WTC11 (cell line): Measurements from ENCODE around the gene SNAPC5. TPM values are rescaled to one million over a fixed set of nuclear protein-coding genes. Genes with fewer than 3 reads are reported as not detected.
"Not testable (repeated sequence)": the region's sequence is repeated elsewhere in the genome, so short reads cannot be mapped to it uniquely, and the experiment has no call there.

Source experiments
- ATAC-seq: fragments of 200-7000 bp; cut with Tn5 transposase; 2 replicates; pipeline ENCODE4 v1.10.0; 2021; ENCODE audit warnings: mild to moderate bottlenecking, moderate library complexity
- CTCF ChIA-PET: fragments of 300-600 bp; sonication (Branson Sonifier 250); formaldehyde crosslinking; loops from one replicate; lab custom pipeline; 2021; ENCODE audit warnings: antibody characterized with exemption; lab: Charles Lee
- POLR2A ChIA-PET: fragments of 350-600 bp; sonication (Branson Sonifier 250); formaldehyde crosslinking; loops from one replicate; lab custom pipeline; 2021; ENCODE audit warnings: antibody characterized with exemption; lab: Charles Lee
- DNase-seq: peaks from one replicate; pipeline ENCODE4 v3.0.0; 2021; ENCODE audit warnings: low spot score
- H3K27ac Mint-ChIP-seq: 2 replicates; pipeline ENCODE4 v1.8.0; 2021; ENCODE audit warnings: mixed read lengths
- H3K27me3 Mint-ChIP-seq: 2 replicates; pipeline ENCODE4 v1.8.0; 2021; ENCODE audit warnings: low read depth, mild to moderate bottlenecking, moderate library complexity, mixed read lengths
- H3K36me3 Mint-ChIP-seq: 2 replicates; pipeline ENCODE4 v1.8.0; 2021; ENCODE audit warnings: mixed read lengths
- H3K4me1 Mint-ChIP-seq: 2 replicates; pipeline ENCODE4 v1.8.0; 2022; ENCODE audit warnings: mixed read lengths
- H3K4me3 Mint-ChIP-seq: 2 replicates; pipeline ENCODE4 v1.8.0; 2021; ENCODE audit warnings: mild to moderate bottlenecking, moderate library complexity, mixed read lengths
- H3K9me3 Mint-ChIP-seq: 2 replicates; pipeline ENCODE4 v1.8.0; 2021; ENCODE audit warnings: mixed read lengths
- ARID4B ChIP-seq: sonication (generic); formaldehyde crosslinking; IDR thresholded peaks from 2 replicates; pipeline ENCODE4 v1.8.0; 2023; ENCODE audit warnings: missing genetic modification reagents, mild to moderate bottlenecking, borderline replicate concordance
- CREB1 ChIP-seq: sonication (generic); formaldehyde crosslinking; IDR thresholded peaks from 2 replicates; pipeline ENCODE4 v1.8.0; 2023; ENCODE audit warnings: mild to moderate bottlenecking, missing genetic modification reagents
- EMX1 ChIP-seq: fragments of 250-450 bp; sonication (Bioruptor Pico); IDR thresholded peaks from 2 replicates; pipeline ENCODE4 v1.8.0; 2021; ENCODE audit warnings: mild to moderate bottlenecking
- HMGXB4 ChIP-seq: sonication (generic); formaldehyde crosslinking; IDR thresholded peaks from 2 replicates; pipeline ENCODE4 v1.8.1; 2023; ENCODE audit warnings: mild to moderate bottlenecking, moderate library complexity, missing genetic modification reagents
- JAZF1 ChIP-seq: fragments of 250-450 bp; sonication (Bioruptor Pico); IDR thresholded peaks from 2 replicates; pipeline ENCODE4 v1.9.0; 2021; ENCODE audit warnings: moderate library complexity, mild to moderate bottlenecking, inconsistent platforms
- NFE2L1 ChIP-seq: sonication (generic); formaldehyde crosslinking; IDR thresholded peaks from 2 replicates; pipeline ENCODE4 v1.8.1; 2023; ENCODE audit warnings: missing genetic modification reagents
- RELA ChIP-seq: sonication (generic); formaldehyde crosslinking; IDR thresholded peaks from 2 replicates; pipeline ENCODE4 v1.8.1; 2022; ENCODE audit warnings: missing genetic modification reagents, mild to moderate bottlenecking, borderline replicate concordance
- RORB ChIP-seq: fragments of 250-450 bp; sonication (Bioruptor Pico); IDR thresholded peaks from 2 replicates; pipeline ENCODE4 v1.9.0; 2021; ENCODE audit warnings: mild to moderate bottlenecking
- USF1 ChIP-seq: sonication (generic); formaldehyde crosslinking; IDR thresholded peaks from 2 replicates; pipeline ENCODE4 v1.8.0; 2022; ENCODE audit warnings: mild to moderate bottlenecking, missing genetic modification reagents
- ZNF138 ChIP-seq: sonication (generic); formaldehyde crosslinking; conservative IDR thresholded peaks from 2 replicates; pipeline ENCODE4 v1.8.1; 2022; ENCODE audit warnings: mild to moderate bottlenecking, moderate library complexity, missing genetic modification reagents
- ZNF232 ChIP-seq: sonication (generic); formaldehyde crosslinking; IDR thresholded peaks from 2 replicates; pipeline ENCODE4 v1.8.0; 2022; ENCODE audit warnings: mild to moderate bottlenecking, missing genetic modification reagents
- ZNF281 ChIP-seq: sonication (generic); formaldehyde crosslinking; IDR thresholded peaks from 2 replicates; pipeline ENCODE4 v1.8.0; 2023; ENCODE audit warnings: mild to moderate bottlenecking, missing genetic modification reagents
- ZNF423 ChIP-seq: fragments of 250-450 bp; sonication (Bioruptor Pico); IDR thresholded peaks from 2 replicates; pipeline ENCODE4 v2.1.2; 2022; ENCODE audit warnings: mild to moderate bottlenecking, moderate library complexity
- total RNA-seq: library from RNA; stranded (reverse); gene quantifications from 3 replicates; pipeline ENCODE4 v1.2.3, GENCODE V29; 2021
- TF ChIP-seq, protein P1 (sequence below): sonication (generic); formaldehyde crosslinking; conservative IDR thresholded peaks from 2 replicates; pipeline ENCODE4 v1.8.1; 2023; ENCODE audit warnings: mild to moderate bottlenecking, low read depth, missing genetic modification reagents, moderate library complexity

The SNAPC5 gene
- total RNA-seq, 1 experiment from 2014 or later = 21.1 TPM

DNA sequence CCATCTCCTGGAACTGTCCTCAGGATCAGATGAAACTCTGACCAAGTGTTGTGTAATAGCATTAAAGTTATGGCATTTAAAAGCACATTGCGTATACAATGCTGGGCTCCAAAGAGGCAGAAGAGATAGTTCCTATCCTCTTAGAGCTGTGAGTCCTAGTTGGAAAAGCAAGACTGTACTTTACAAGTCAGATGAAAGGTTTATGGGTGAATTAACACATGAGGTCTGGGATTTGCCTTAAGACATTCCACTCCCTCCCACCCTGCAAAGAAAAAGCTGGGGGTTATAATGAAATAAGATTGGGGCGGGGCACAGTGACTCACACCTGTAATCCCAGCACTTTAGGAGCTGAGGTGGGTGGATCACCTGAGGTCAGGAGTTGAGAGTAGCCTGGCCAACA is 35.6 kb downstream of the SNAPC5 start (continued):
- TF ChIP-seq ARID4B (CRISPR knock-in tag) (no peak), ZNF281 (no peak), ZNF138 (no peak), RORB (CRISPR knock-in tag) (no peak), USF1 (CRISPR knock-in tag) (no peak), CREB1 (CRISPR knock-in tag) (no peak), RELA (CRISPR knock-in tag) (no peak), JAZF1 (no peak), ZNF232 (CRISPR knock-in tag) (no peak), NFE2L1 (CRISPR knock-in tag) (no peak), HMGXB4 (CRISPR knock-in tag) (no peak), EMX1 (CRISPR knock-in tag) (no peak), ZNF423 (no peak)
- TF ChIP-seq, protein P1, sequence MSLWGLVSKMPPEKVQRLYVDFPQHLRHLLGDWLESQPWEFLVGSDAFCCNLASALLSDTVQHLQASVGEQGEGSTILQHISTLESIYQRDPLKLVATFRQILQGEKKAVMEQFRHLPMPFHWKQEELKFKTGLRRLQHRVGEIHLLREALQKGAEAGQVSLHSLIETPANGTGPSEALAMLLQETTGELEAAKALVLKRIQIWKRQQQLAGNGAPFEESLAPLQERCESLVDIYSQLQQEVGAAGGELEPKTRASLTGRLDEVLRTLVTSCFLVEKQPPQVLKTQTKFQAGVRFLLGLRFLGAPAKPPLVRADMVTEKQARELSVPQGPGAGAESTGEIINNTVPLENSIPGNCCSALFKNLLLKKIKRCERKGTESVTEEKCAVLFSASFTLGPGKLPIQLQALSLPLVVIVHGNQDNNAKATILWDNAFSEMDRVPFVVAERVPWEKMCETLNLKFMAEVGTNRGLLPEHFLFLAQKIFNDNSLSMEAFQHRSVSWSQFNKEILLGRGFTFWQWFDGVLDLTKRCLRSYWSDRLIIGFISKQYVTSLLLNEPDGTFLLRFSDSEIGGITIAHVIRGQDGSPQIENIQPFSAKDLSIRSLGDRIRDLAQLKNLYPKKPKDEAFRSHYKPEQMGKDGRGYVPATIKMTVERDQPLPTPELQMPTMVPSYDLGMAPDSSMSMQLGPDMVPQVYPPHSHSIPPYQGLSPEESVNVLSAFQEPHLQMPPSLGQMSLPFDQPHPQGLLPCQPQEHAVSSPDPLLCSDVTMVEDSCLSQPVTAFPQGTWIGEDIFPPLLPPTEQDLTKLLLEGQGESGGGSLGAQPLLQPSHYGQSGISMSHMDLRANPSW (CRISPR knock-in tag) = no peak

GRCh38 chr15:66461294-66461693 is 36.3 kb downstream of the SNAPC5 start:
- H3K4me3 Mint-ChIP-seq, H3K27me3 Mint-ChIP-seq, DNase-seq, POLR2A ChIA-PET, ATAC-seq: not testable (repeated sequence)
- CTCF ChIA-PET = interaction anchor here (1.0 to 2.1 kb wide), 2 partner anchors 37 to 57 kb away, joined by 3 to 6 read pairs; partner anchors contain the start of gene SNAPC5
- H3K4me1 Mint-ChIP-seq = peaks cover 57% of the 10 kb centered on the region
- H3K27ac Mint-ChIP-seq = peak overlapping the region; percentile 75; the same call in 1 of the 2 replicates
- H3K9me3 Mint-ChIP-seq = peaks cover 17% of the 10 kb centered on the region
- peaks cover 30% of the 10 kb centered on the region for H3K36me3 Mint-ChIP-seq
